T-cell (primary cell): ENCODE results near the gene TBC1D24. TPM values are rescaled to one million over a fixed set of nuclear protein-coding genes. Genes with fewer than 3 reads are reported as not detected.
"Not testable (repeated sequence)": the region's sequence is repeated elsewhere in the genome, so short reads cannot be mapped to it uniquely, and the experiment has no call there.

ENCODE experiments used
- ATAC-seq, 4 experiments: fragments of 200-7000 bp in 3 of 4; fragments of 150-1000 bp in 1 of 4; cut with Tn5 transposase; replicated peaks in 1 of 4; 1 replicate in 3 of 4; 2 replicates in 1 of 4; pipeline ENCODE4 v1.10.0; 2021; ENCODE audit warnings: moderate library complexity in 3 of 4, mild to moderate bottlenecking in 2 of 4, moderate number of reproducible peaks in 1 of 4
- CTCF ChIA-PET, 2 donors: fragments of 300-600 bp; sonication (Branson Sonifier 250); formaldehyde crosslinking; loops; one replicate each; lab custom pipeline; 2022; ENCODE audit warnings: antibody characterized with exemption in 2 of 2; lab: Charles Lee
- POLR2A ChIA-PET, 2 donors: fragments of 300-600 bp; sonication (Branson Sonifier 250); formaldehyde crosslinking; loops; one replicate each; lab custom pipeline; 2022; ENCODE audit warnings: antibody characterized with exemption in 2 of 2; lab: Charles Lee
- DNase-seq, 35 experiments: peaks; one replicate each; pipeline versions ENCODE4 v3.0.0 to v3.0.0-alpha.2; 2013 to 2023
- H3K27ac ChIP-seq: one replicate; pipeline ENCODE4 v1.5.1; 2013; ENCODE audit warnings: low read length
- H3K27me3 ChIP-seq, 2 experiments: replicated peaks in 1 of 2; 1 replicate in 1 of 2; 2 replicates in 1 of 2; pipeline versions ENCODE4 v1.6.1 to v1.7.0; 2013; ENCODE audit warnings: low read length in 1 of 2, mixed read lengths in 1 of 2; ENCODE audit not compliant: control insufficient read depth in 2 of 2, insufficient read depth in 2 of 2; ENCODE audit errors: extremely low read depth in 1 of 2
- H3K36me3 ChIP-seq, 2 donors: 1 replicate in 1 of 2; 2 replicates in 1 of 2; pipeline versions ENCODE4 v1.6.1 to v1.7.0; 2013; ENCODE audit warnings: low read length in 1 of 2; ENCODE audit not compliant: control insufficient read depth in 2 of 2, insufficient read depth in 1 of 2; ENCODE audit errors: extremely low read depth in 1 of 2
- H3K4me1 ChIP-seq, 2 experiments: 1 replicate in 1 of 2; 2 replicates in 1 of 2; pipeline versions ENCODE4 v1.6.1 to v1.7.0; 2013; ENCODE audit warnings: low read length in 2 of 2, mixed read lengths in 1 of 2; ENCODE audit not compliant: insufficient read depth in 2 of 2, control insufficient read depth in 1 of 2; ENCODE audit errors: extremely low read depth in 1 of 2
- H3K4me3 ChIP-seq, 2 donors: 1 replicate in 1 of 2; 2 replicates in 1 of 2; pipeline versions ENCODE4 v1.5.1 to v1.7.0; 2013; ENCODE audit warnings: mild to moderate bottlenecking in 2 of 2, low read length in 1 of 2, moderate library complexity in 1 of 2; ENCODE audit not compliant: control insufficient read depth in 1 of 2; ENCODE audit errors: extremely low read depth in 1 of 2
- H3K9me3 ChIP-seq: 2 replicates; pipeline ENCODE4 v1.7.0; 2013
- H3K27ac Mint-ChIP-seq, 2 donors: one replicate each; pipeline ENCODE4 v1.8.0; 2020 to 2021; ENCODE audit warnings: mild to moderate bottlenecking in 2 of 2, mixed read lengths in 2 of 2
- H3K27me3 Mint-ChIP-seq, 2 donors: one replicate each; pipeline ENCODE4 v1.8.0; 2021 to 2022; ENCODE audit warnings: mixed read lengths in 2 of 2
- H3K36me3 Mint-ChIP-seq: one replicate; pipeline ENCODE4 v1.8.0; 2021; ENCODE audit warnings: mixed read lengths
- H3K4me1 Mint-ChIP-seq, 3 donors: one replicate each; pipeline ENCODE4 v1.8.0; 2020 to 2022; ENCODE audit warnings: mixed read lengths in 3 of 3, mild to moderate bottlenecking in 1 of 3
- H3K4me3 Mint-ChIP-seq, 3 donors: one replicate each; pipeline ENCODE4 v1.8.0; 2020 to 2022; ENCODE audit warnings: mild to moderate bottlenecking in 3 of 3, mixed read lengths in 3 of 3, moderate library complexity in 3 of 3
- H3K9me3 Mint-ChIP-seq, 3 donors: one replicate each; pipeline ENCODE4 v1.8.0; 2020 to 2022; ENCODE audit warnings: mixed read lengths in 3 of 3
- WGBS: methylation state at CpG from one replicate; pipeline ENCODE4 v1.1.5; 2013; ENCODE audit warnings: missing lambda C conversion rate; ENCODE audit not compliant: insufficient coverage; 5-methylcytosine and 5-hydroxymethylcytosine counted together
- total RNA-seq, 35 experiments: library from RNA in 6 of 35; stranded (reverse) in 6 of 35; fragments of 120-200 nt in 1 of 35; gene quantifications; one replicate each; pipeline versions ENCODE4 v1.2.1 to v1.2.4 and lab custom pipeline; 2013 to 2026

TBC1D24 gene
- total RNA-seq, 5 donors from 2014 or later (not counting 1 experiment from before 2014, with no cell fraction given) = 8.3 to 22.2 (median 10.7) TPM

- H3K36me3 ChIP-seq, H3K4me1 ChIP-seq, CTCF ChIA-PET, H3K27ac Mint-ChIP-seq, H3K9me3 Mint-ChIP-seq, H3K4me3 Mint-ChIP-seq, H3K9me3 ChIP-seq, H3K27me3 Mint-ChIP-seq, H3K4me1 Mint-ChIP-seq, H3K36me3 Mint-ChIP-seq, DNase-seq, H3K4me3 ChIP-seq, H3K27ac ChIP-seq, ATAC-seq, H3K27me3 ChIP-seq: not testable (repeated sequence)
- POLR2A ChIA-PET = interaction anchor here in 1 of 2 donors (0.7 kb wide), 1 partner anchor 133 kb away, joined by 8 read pairs; no protein-coding TSS in a partner anchor
- no CpG with 5 or more reads among the region's 17 CpGs for WGBS
Observed at GRCh38 chr16:2551420-2551889, 76.5 kb downstream of the TBC1D24 start.

GRCh38 chr16:2554709-2555425 lies 79.9 kb downstream of the TBC1D24 start:
- H3K4me3 ChIP-seq, ATAC-seq, DNase-seq, POLR2A ChIA-PET, CTCF ChIA-PET, H3K4me1 Mint-ChIP-seq, H3K9me3 ChIP-seq, H3K4me3 Mint-ChIP-seq, H3K27me3 ChIP-seq, H3K36me3 ChIP-seq, H3K27me3 Mint-ChIP-seq, H3K9me3 Mint-ChIP-seq, H3K4me1 ChIP-seq, H3K27ac Mint-ChIP-seq, H3K36me3 Mint-ChIP-seq, H3K27ac ChIP-seq: not testable (repeated sequence)
- no CpG with 5 or more reads among the region's 13 CpGs for WGBS

Other genes with a start within 250 kb of the TBC1D24 start
- 1 to 10 TPM in 3 of 5 donors, under 1 TPM in 2; 0.63 to 3.3 (median 1.9) TPM for gene DNASE1L2, start 238.7 kb upstream of the TBC1D24 start, total RNA-seq
- 10 to 100 TPM; 17.0 to 40.1 (median 37.7) TPM for gene ECI1, start 223.5 kb upstream of the TBC1D24 start, total RNA-seq
- 100 to 1,000 TPM; 163 to 203 (median 181) TPM for gene RNPS1, start 207.0 kb upstream of the TBC1D24 start, total RNA-seq
- 10 to 100 TPM in 2 of 5 donors, 1 to 10 TPM in 3; 6.6 to 11.1 (median 9.9) TPM for gene ABCA3, start 134.4 kb upstream of the TBC1D24 start, total RNA-seq
- gene CCNF, start 45.7 kb upstream of the TBC1D24 start, total RNA-seq = 1 to 10 TPM; 3.5 to 5.1 (median 4.0) TPM
- 1 to 10 TPM in 2 of 5 donors, under 1 TPM in 3; 0.85 to 1.8 (median 0.93) TPM for gene TEDC2, start 15.0 kb upstream of the TBC1D24 start, total RNA-seq
- not detected for gene NTN3, start 3.8 kb upstream of the TBC1D24 start, total RNA-seq
- 100 to 1,000 TPM; 122 to 161 (median 128) TPM for gene ATP6V0C, start 38.8 kb downstream of the TBC1D24 start, total RNA-seq
- gene AMDHD2, start 45.2 kb downstream of the TBC1D24 start, total RNA-seq = 100 to 1,000 TPM; 104 to 215 (median 122) TPM
- gene CEMP1, start 56.3 kb downstream of the TBC1D24 start, total RNA-seq = 1 to 10 TPM in 3 of 5 donors, under 1 TPM in 1, not detected in 1; 0.26 to 3.1 (median 1.1) TPM
- gene PDPK1, start 62.9 kb downstream of the TBC1D24 start, total RNA-seq = 10 to 100 TPM; 49.8 to 68.4 (median 67.3) TPM
- gene KCTD5, start 207.4 kb downstream of the TBC1D24 start, total RNA-seq = 10 to 100 TPM; 19.5 to 29.1 (median 26.3) TPM
- 1 to 10 TPM in 3 of 5 donors, under 1 TPM in 2; 0.70 to 2.0 (median 1.1) TPM for gene PRSS27, start 245.1 kb downstream of the TBC1D24 start, total RNA-seq